Thoracic aorta (tissue), 2 donors: Measurements from ENCODE around the gene SUCLA2. TPM values are rescaled to one million over a fixed set of nuclear protein-coding genes. Genes with fewer than 3 reads are reported as not detected.
A peak's percentile ranks its signal among the peaks of the same experiment; 100 is the strongest.
"Not testable (repeated sequence)": the region's sequence is repeated elsewhere in the genome, so short reads cannot be mapped to it uniquely, and the experiment has no call there.

Source experiments
- ATAC-seq: fragments of 150-250 bp; one replicate; pipeline ENCODE4 v1.8.0; 2017; ENCODE audit warnings: low read depth; ENCODE audit not compliant: insufficient number of reproducible peaks, low FRiP score
- DNase-seq: peaks from one replicate; pipeline ENCODE4 v3.0.0-alpha.2; 2020; ENCODE audit warnings: low spot score
- H3K27ac ChIP-seq, 2 donors: fragments of 200-600 bp; sonication (generic); 1 replicate in 1 of 2; 2 replicates in 1 of 2; pipeline ENCODE4 v1.5.1; 2016; ENCODE audit warnings: mild to moderate bottlenecking in 2 of 2, moderate library complexity in 2 of 2
- H3K27me3 ChIP-seq: fragments of 200-600 bp; sonication (generic); replicated peaks from 2 replicates; pipeline ENCODE4 v1.6.0; 2016; ENCODE audit warnings: mild to moderate bottlenecking; ENCODE audit not compliant: insufficient read depth
- H3K36me3 ChIP-seq: fragments of 200-600 bp; sonication (generic); one replicate; pipeline ENCODE4 v1.5.1; 2016
- H3K4me1 ChIP-seq, 2 donors: fragments of 200-600 bp; sonication (generic); 1 replicate in 1 of 2; 2 replicates in 1 of 2; pipeline versions ENCODE4 v1.5.1 to v1.6.0; 2016; ENCODE audit warnings: low read depth in 2 of 2, mild to moderate bottlenecking in 1 of 2; ENCODE audit not compliant: control insufficient read depth in 1 of 2
- H3K4me3 ChIP-seq: fragments of 200-600 bp; sonication (generic); 2 replicates; pipeline ENCODE4 v1.5.1; 2016; ENCODE audit warnings: mild to moderate bottlenecking
- H3K9me3 ChIP-seq: fragments of 200-600 bp; sonication (generic); 2 replicates; pipeline ENCODE4 v1.5.1; 2016
- CTCF ChIP-seq: fragments of 200-600 bp; sonication (generic); IDR thresholded peaks from one replicate; pipeline ENCODE4 v1.5.1; 2019; ENCODE audit warnings: antibody characterized with exemption
- total RNA-seq, 2 donors: library from RNA; depleted of rRNA; stranded (reverse); fragments of >200 nt; gene quantifications; one replicate each; pipeline versions ENCODE4 v1.1.0 to v1.2.3, GENCODE V29; 2016

SUCLA2 gene
- total RNA-seq, 2 donors from 2014 or later: 34.8 to 87.1 TPM

DNA sequence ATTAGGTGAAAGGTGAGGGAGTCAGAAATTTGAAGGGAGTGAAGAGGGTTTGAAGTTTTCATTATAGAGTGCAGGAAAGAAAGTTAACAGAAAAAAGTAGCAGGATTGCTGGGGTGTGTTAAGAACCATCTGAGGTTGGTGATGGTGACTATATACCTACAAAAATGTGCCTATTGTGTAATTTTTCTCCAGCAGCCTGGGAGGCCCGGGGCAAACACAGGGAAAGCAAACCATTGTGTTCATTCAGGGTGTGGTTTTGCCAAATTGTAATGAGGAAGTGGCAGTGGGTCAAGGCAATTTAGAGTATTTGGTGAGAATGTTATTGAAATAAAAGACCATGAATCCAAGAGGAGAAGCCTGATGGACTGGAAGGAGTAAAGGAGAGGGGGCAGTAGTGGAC lies 8.2 kb upstream of the SUCLA2 start:
- Histone ChIP-seq H3K9me3 (no peaks in the 10 kb centered on the region), H3K36me3 (no peaks in the 10 kb centered on the region), H3K27ac (no peak overlapping the region), H3K4me1 (no peaks in the 10 kb centered on the region), H3K4me3 (no peak overlapping the region), H3K27me3 (no peaks in the 10 kb centered on the region)
- DNase-seq (no peak), ATAC-seq (no peak)
- TF ChIP-seq CTCF: no peak

- Histone ChIP-seq H3K27ac (no peak overlapping the region), H3K4me1 (peaks cover 3 to 9% of the 10 kb centered on the region in 2 donors), H3K4me3 (no peak overlapping the region), H3K9me3 (no peaks in the 10 kb centered on the region), H3K27me3 (no peaks in the 10 kb centered on the region), H3K36me3 (no peaks in the 10 kb centered on the region)
- no peak for DNase-seq
- no peak for TF ChIP-seq CTCF
- ATAC-seq: no peak
Observed at GRCh38 chr13:48006396-48006795, 5.3 kb upstream of the SUCLA2 start.

DNA sequence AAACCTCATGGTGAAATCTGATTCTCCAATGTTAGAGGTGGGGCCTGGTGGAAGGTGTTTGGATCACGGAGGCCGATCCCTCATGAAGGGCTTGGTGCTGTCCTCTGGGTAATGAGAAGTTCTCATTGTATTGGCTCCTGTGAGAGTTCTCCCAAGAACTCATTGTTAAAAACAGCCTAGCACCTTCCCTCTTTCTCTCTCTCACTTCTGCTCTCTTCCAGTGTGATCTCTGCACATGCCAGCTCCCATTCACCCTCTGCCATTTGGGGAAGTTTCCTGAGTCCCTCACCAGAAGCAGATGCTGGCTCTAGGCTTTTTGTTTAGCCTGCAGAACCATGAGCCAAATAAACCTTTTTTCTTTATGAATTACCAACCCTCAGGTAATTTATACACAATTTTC lies 3.1 kb upstream of the SUCLA2 start:
- H3K4me3 ChIP-seq: no peak overlapping the region

GRCh38 chr13:48001999-48002398 lies 926 bp upstream of the SUCLA2 start:
- H3K36me3 ChIP-seq, ATAC-seq, DNase-seq, H3K9me3 ChIP-seq, H3K27ac ChIP-seq, H3K27me3 ChIP-seq: not testable (repeated sequence)
- peak overlapping the region; percentile 84 for H3K4me3 ChIP-seq
- peaks cover 8 to 30% of the 10 kb centered on the region in 2 donors for H3K4me1 ChIP-seq

More for the DNA sequence above, 3.1 kb upstream of the SUCLA2 start:
- no peaks in the 10 kb centered on the region for H3K36me3 ChIP-seq
- no peak for TF ChIP-seq CTCF
- H3K27me3 ChIP-seq: no peaks in the 10 kb centered on the region
- ATAC-seq: no peak
- H3K4me1 ChIP-seq: peaks cover 8 to 18% of the 10 kb centered on the region in 2 donors
- no peak overlapping the region for H3K27ac ChIP-seq
- no peaks in the 10 kb centered on the region for H3K9me3 ChIP-seq
- no peak for DNase-seq

DNA sequence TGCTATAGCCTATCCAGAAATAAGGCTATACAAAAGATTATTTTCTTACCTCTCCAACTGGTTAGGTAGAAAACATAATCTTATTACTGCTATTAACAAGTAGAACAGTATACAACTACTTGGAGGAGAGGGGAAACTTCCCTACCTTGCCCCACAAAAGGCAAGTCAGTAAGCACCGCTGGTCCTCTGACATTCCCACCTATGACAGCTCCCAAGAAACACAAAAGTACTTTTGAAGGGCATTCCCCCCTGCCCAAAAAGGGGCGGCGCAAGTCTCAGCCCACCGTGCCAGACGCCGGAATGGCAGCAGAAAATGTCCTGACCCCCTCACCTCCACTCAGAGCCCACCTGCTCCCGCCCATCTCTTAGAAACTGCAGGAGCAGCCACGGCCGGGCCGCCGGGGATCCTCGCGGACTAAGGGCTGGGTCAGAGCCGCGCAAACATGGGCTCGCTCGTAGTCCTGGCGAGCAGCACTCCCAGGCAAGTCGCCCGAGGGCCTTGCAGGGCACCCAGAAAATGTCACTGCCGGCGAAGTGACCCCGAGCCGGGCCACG lies 437 bp downstream of the SUCLA2 start:
- DNase-seq (no peak), ATAC-seq (no peak)
- H3K27me3 ChIP-seq: no peaks in the 10 kb centered on the region
- H3K4me1 ChIP-seq: peaks cover 8 to 30% of the 10 kb centered on the region in 2 donors
- H3K4me3 ChIP-seq: peak overlapping the region; percentile 84
- peak overlapping the region; percentile 47 to 61 for H3K27ac ChIP-seq
- no peaks in the 10 kb centered on the region for H3K9me3 ChIP-seq
- no peak for TF ChIP-seq CTCF
- no peaks in the 10 kb centered on the region for H3K36me3 ChIP-seq

DNA sequence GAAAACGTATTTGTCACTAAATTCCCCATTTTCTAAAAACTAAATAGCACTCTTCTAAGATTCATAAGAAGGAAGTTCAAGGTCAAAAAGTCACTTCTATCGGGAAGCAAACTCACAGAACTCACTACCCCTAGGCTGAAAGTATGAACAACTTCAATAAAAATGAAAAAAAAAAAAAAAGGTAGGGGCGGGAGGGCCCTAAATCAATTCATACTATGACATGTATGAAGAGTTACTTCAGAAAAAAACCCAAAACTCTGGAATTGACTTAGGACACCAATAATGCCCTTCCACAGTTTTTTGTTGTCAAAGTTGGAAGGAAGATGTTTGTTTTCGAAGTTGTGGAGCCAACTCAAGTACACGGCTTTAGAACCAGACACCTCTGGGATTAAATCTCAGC lies 1.1 kb downstream of the SUCLA2 start:
- no peak overlapping the region for H3K27ac ChIP-seq
- peak overlapping the region; percentile 84 for H3K4me3 ChIP-seq
- TF ChIP-seq CTCF: no peak
- DNase-seq: no peak
- H3K36me3 ChIP-seq: no peaks in the 10 kb centered on the region
- H3K9me3 ChIP-seq: no peaks in the 10 kb centered on the region
- ATAC-seq: no peak
- peaks cover 8 to 30% of the 10 kb centered on the region in 2 donors for H3K4me1 ChIP-seq
- no peaks in the 10 kb centered on the region for H3K27me3 ChIP-seq
